Activated T-cell treated with anti-CD3 and anti-CD28 coated beads, Interleukin-2, amount 50 U/mL, for 4 hours (primary cell): ENCODE measurements around the gene CARMIL3. TPM values are rescaled to one million over a fixed set of nuclear protein-coding genes. Genes with fewer than 3 reads are reported as not detected.

ENCODE experiments used
- ATAC-seq, 2 donors: fragments of 200-7000 bp; cut with Tn5 transposase; one replicate each; pipeline ENCODE4 v1.10.0; 2021
- DNase-seq: peaks from one replicate; pipeline ENCODE4 v3.0.0-alpha.2; 2020
- H3K27me3 Mint-ChIP-seq: one replicate; pipeline ENCODE4 v1.8.0; 2021; ENCODE audit warnings: low read depth, mixed read lengths
- H3K36me3 Mint-ChIP-seq: one replicate; pipeline ENCODE4 v1.8.0; 2022; ENCODE audit warnings: mixed read lengths; ENCODE audit not compliant: insufficient read depth
- H3K4me1 Mint-ChIP-seq: one replicate; pipeline ENCODE4 v1.8.0; 2021; ENCODE audit warnings: low read depth, mixed read lengths
- H3K4me3 Mint-ChIP-seq: one replicate; pipeline ENCODE4 v1.8.0; 2021; ENCODE audit warnings: mild to moderate bottlenecking, moderate library complexity, mixed read lengths
- H3K9me3 Mint-ChIP-seq: one replicate; pipeline ENCODE4 v1.8.0; 2021; ENCODE audit warnings: mixed read lengths
- total RNA-seq, 3 donors: library from RNA; stranded (reverse); gene quantifications; one replicate each; pipeline ENCODE4 v1.2.1, GENCODE V29; 2021

CARMIL3 gene
- total RNA-seq, 3 donors from 2014 or later: 1.3 to 1.8 (median 1.3) TPM

GRCh38 chr14:24064091-24064795 is 12.4 kb downstream of the CARMIL3 start:
- Mint-ChIP-seq H3K4me1 (no peaks in the 10 kb centered on the region), H3K9me3 (no peaks in the 10 kb centered on the region), H3K4me3 (no peak overlapping the region), H3K27me3 (peaks cover 2% of the 10 kb centered on the region), H3K36me3 (peaks cover 3% of the 10 kb centered on the region)
- ATAC-seq: no peak
- DNase-seq: no peak

GRCh38 chr14:24064856-24065255 is 13.0 kb downstream of the CARMIL3 start:
- Mint-ChIP-seq H3K36me3 (peaks cover 3% of the 10 kb centered on the region), H3K9me3 (no peaks in the 10 kb centered on the region), H3K27me3 (peaks cover 2% of the 10 kb centered on the region), H3K4me1 (no peaks in the 10 kb centered on the region), H3K4me3 (no peak overlapping the region)
- DNase-seq (no peak), ATAC-seq (no peak)

- no peak for DNase-seq
- peaks cover 2% of the 10 kb centered on the region for H3K27me3 Mint-ChIP-seq
- no peak overlapping the region for H3K4me3 Mint-ChIP-seq
- H3K36me3 Mint-ChIP-seq: peaks cover 3% of the 10 kb centered on the region
- ATAC-seq: no peak
- H3K9me3 Mint-ChIP-seq: no peaks in the 10 kb centered on the region
- H3K4me1 Mint-ChIP-seq: peaks cover 2% of the 10 kb centered on the region
Observed at GRCh38 chr14:24065408-24065807, 13.6 kb downstream of the CARMIL3 start.

- H3K9me3 Mint-ChIP-seq: no peaks in the 10 kb centered on the region
- peaks cover 5% of the 10 kb centered on the region for H3K27me3 Mint-ChIP-seq
- peaks cover 3% of the 10 kb centered on the region for H3K36me3 Mint-ChIP-seq
- ATAC-seq (no peak), DNase-seq (no peak)
- H3K4me1 Mint-ChIP-seq: peaks cover 11% of the 10 kb centered on the region
- no peak overlapping the region for H3K4me3 Mint-ChIP-seq
Observed at GRCh38 chr14:24066496-24067132, 14.8 kb downstream of the CARMIL3 start.

- Mint-ChIP-seq H3K9me3 (no peaks in the 10 kb centered on the region), H3K27me3 (peaks cover 5% of the 10 kb centered on the region), H3K4me3 (no peak overlapping the region), H3K4me1 (peaks cover 11% of the 10 kb centered on the region), H3K36me3 (peaks cover 3% of the 10 kb centered on the region)
- DNase-seq (no peak), ATAC-seq (no peak)
Observed at GRCh38 chr14:24067133-24068082, 15.6 kb downstream of the CARMIL3 start.

- Mint-ChIP-seq H3K9me3 (no peaks in the 10 kb centered on the region), H3K27me3 (peaks cover 5% of the 10 kb centered on the region), H3K36me3 (peaks cover 3% of the 10 kb centered on the region), H3K4me1 (peaks cover 11% of the 10 kb centered on the region), H3K4me3 (no peak overlapping the region)
- DNase-seq (no peak), ATAC-seq (no peak)
Observed at GRCh38 chr14:24068711-24069410, 17.1 kb downstream of the CARMIL3 start.

- H3K36me3 Mint-ChIP-seq: peaks cover 3% of the 10 kb centered on the region
Observed at GRCh38 chr14:24069411-24069735, 17.6 kb downstream of the CARMIL3 start.

GRCh38 chr14:24070285-24071143 is 18.7 kb downstream of the CARMIL3 start:
- Mint-ChIP-seq H3K36me3 (peaks cover 3% of the 10 kb centered on the region), H3K27me3 (peaks cover 4% of the 10 kb centered on the region), H3K4me1 (peaks cover 11% of the 10 kb centered on the region), H3K4me3 (no peak overlapping the region), H3K9me3 (no peaks in the 10 kb centered on the region)
- no peak for ATAC-seq
- no peak for DNase-seq

More at GRCh38 chr14:24069411-24069735, 17.6 kb downstream of the CARMIL3 start:
- ATAC-seq (no peak), DNase-seq (no peak)
- peaks cover 5% of the 10 kb centered on the region for H3K27me3 Mint-ChIP-seq
- H3K9me3 Mint-ChIP-seq: no peaks in the 10 kb centered on the region
- H3K4me3 Mint-ChIP-seq: no peak overlapping the region
- H3K4me1 Mint-ChIP-seq: peaks cover 11% of the 10 kb centered on the region

GRCh38 chr14:24071144-24071697 is 19.4 kb downstream of the CARMIL3 start, which contains the start of gene CPNE6:
TSS of gene CPNE6 (plus strand) at chr14:24071562. CDS start at chr14:24072937, 1,375 bp downstream.
- Mint-ChIP-seq H3K4me3 (no peak within 1 kb of the TSS), H3K27me3 (peaks cover 4% of the 10 kb centered on the region), H3K4me1 (peaks cover 11% of the 10 kb centered on the region), H3K36me3 (peaks cover 3% of the 10 kb centered on the region), H3K9me3 (no peaks in the 10 kb centered on the region)
- DNase-seq: no peak
- peak; percentile 86 to 96 for ATAC-seq

- DNase-seq: no peak
- Mint-ChIP-seq H3K4me3 (no peak overlapping the region), H3K4me1 (peaks cover 11% of the 10 kb centered on the region), H3K36me3 (peaks cover 3% of the 10 kb centered on the region), H3K9me3 (no peaks in the 10 kb centered on the region), H3K27me3 (peaks cover 4% of the 10 kb centered on the region)
- ATAC-seq: no peak
Observed at GRCh38 chr14:24071836-24072430, 20.1 kb downstream of the CARMIL3 start.

- H3K36me3 Mint-ChIP-seq: peaks cover 2% of the 10 kb centered on the region
- ATAC-seq: no peak
- no peaks in the 10 kb centered on the region for H3K9me3 Mint-ChIP-seq
- DNase-seq: no peak
- H3K27me3 Mint-ChIP-seq: peaks cover 4% of the 10 kb centered on the region
- peaks cover 11% of the 10 kb centered on the region for H3K4me1 Mint-ChIP-seq
- no peak overlapping the region for H3K4me3 Mint-ChIP-seq
Observed at GRCh38 chr14:24072436-24072835, 20.6 kb downstream of the CARMIL3 start.

- H3K4me3 Mint-ChIP-seq: no peak overlapping the region
Observed at GRCh38 chr14:24072881-24073877, 21.4 kb downstream of the CARMIL3 start.

More at GRCh38 chr14:24072881-24073877, 21.4 kb downstream of the CARMIL3 start:
- Mint-ChIP-seq H3K27me3 (peaks cover 4% of the 10 kb centered on the region), H3K4me1 (peaks cover 11% of the 10 kb centered on the region), H3K9me3 (no peaks in the 10 kb centered on the region), H3K36me3 (no peaks in the 10 kb centered on the region)
- no peak for DNase-seq
- no peak for ATAC-seq
